Esophagus mucosa (tissue), 1 donor: ENCODE measurements around the gene KRTAP3-1. TPM values are rescaled to one million over a fixed set of nuclear protein-coding genes. Genes with fewer than 3 reads are reported as not detected.
"Not testable (repeated sequence)": the region's sequence is repeated elsewhere in the genome, so short reads cannot be mapped to it uniquely, and the experiment has no call there.

Experiments used
- ATAC-seq: fragments of 200-7000 bp; cut with Tn5 transposase; one replicate; pipeline ENCODE4 v1.9.1; 2020
- total RNA-seq: library from RNA; stranded (reverse); gene quantifications from one replicate; pipeline ENCODE4 v1.2.4, GENCODE V29; 2023
- donor health status: DM: yes; HTN: yes; CAD: no.

Gene KRTAP3-1
- total RNA-seq, 1 donor from 2014 or later, result not detected

DNA sequence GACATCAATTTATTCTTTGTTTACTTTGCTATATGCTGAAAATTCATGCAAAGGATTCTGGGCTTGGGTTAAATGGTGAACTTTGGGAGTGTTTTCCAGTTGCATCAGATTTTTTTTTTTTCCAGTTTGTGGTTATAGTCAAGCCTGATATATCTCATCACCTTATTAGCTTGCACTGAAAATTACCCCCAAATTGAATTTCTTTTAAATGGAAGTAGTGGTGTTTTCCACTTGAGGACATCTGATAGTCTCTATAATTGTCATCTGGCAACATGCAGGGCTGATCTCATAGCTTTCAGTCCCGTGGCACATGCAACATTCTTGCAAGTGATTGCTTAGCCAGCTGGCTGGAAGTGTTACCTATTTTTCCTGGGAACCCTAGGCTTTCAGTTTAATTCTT, 4.7 kb upstream of the KRTAP3-1 start:
- no peak for ATAC-seq

DNA sequence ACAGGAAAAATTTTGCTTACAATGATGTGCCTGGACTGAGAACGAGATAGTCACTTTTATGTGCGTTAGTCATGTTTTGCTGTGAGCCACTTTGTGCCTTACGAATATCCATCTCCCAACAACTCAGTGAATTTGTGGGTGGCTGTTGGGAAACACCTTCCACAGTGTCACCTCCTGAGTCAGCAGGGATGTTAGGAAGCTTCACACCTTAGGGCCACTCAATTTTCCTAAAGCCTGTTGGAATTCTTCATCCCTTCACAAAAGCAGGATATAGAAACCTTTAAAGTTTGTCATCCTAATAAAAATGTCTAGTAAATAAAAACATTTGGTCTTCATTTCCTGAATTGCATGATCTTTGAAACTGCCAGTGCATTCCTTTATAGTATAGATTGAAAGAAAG, 4.3 kb upstream of the KRTAP3-1 start:
- ATAC-seq, result no peak

DNA sequence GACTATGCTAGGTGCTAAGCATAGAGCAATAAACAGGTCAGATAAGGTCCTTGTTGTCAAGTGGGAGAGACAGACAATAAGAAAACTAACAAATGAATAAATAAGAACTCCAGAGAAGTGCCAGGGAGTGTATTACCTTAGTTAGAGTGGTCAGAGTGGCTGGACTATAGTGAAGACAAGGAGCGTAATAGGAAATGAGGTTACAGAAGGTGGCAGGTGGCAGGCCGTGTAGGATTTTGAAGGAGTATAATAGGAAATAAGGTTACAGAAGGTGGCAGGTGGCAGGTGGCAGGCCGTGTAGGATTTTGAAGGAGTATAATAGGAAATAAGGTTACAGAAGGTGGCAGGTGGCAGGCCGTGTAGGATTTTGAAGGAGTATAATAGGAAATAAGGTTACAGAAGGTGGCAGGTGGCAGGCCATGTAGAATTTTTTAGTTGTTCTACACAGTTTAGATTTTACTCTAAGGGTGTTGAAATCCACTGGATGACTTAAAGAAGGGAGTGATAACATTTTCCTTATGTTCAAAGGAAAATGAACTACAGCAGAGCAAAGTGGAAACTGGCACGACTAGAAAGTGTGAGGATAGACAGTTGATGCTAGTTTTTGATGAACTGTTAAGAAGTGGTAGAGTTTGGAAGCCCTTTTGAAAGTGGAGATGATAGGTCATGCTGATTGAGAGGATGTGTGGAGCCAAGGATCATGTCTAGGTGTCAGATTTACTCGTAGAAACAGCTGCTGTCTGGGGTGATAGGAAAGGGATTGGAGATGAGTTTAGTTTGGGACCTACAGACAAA, 3.6 kb upstream of the KRTAP3-1 start:
- no peak for ATAC-seq

DNA sequence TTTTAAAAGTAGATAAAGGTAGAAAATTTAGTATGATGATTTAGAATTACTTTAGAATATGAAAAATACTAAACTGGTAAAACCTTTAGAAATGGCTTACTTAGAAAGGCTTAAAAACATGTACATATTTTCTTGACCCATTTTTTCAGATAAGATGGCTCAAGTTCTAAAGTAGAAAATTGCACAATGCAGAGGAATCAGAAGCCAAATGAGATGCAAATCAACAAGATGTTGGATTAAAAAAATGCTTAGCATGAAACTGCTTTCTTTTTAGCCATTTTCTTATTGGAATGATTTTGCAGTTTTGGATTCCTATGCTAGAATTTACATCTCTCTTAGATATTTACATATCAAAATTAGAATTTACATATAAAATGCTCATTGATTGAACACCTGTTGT, 1.5 kb upstream of the KRTAP3-1 start:
- no peak for ATAC-seq

DNA sequence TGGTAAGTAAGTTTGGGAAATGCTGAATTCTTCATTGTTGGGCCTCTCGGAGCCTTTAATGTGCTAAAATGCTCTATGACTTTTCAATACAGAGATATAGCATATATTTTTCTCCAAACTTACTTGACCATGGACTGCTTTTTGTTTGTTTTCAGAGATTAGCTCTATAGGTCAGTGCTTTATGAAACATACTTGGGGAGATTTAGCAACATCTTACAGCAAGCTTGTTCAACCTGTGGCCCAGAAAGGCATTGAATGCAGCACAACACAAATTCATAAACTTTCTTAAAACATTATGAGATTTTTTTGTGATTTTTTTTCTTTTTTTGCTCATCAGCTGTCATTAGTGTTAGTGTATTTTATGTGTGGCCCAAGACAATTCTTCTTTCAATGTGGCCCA, 1.0 kb upstream of the KRTAP3-1 start:
- no peak for ATAC-seq

DNA sequence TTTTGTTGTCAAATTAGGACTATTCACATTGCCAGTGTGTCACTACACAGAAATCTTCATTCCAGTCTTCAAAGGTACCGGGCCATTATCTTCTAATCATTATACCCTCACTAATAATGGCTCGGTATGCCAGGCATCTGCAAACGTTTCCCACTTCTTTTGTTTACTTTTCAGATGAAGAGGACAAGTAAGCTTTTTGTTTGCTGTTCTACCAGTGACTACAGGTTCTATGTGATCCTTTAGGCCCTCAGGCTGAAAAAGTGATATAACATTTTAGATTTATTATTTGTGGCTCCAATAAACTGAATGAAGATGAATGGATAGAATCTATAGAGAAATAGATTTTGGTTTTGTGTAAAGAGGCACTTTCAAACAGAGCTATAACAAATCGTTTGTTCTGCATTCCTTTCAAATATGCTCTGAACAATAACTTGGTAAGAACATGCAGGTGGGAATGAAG, 403 bp upstream of the KRTAP3-1 start:
- ATAC-seq, result no peak

DNA sequence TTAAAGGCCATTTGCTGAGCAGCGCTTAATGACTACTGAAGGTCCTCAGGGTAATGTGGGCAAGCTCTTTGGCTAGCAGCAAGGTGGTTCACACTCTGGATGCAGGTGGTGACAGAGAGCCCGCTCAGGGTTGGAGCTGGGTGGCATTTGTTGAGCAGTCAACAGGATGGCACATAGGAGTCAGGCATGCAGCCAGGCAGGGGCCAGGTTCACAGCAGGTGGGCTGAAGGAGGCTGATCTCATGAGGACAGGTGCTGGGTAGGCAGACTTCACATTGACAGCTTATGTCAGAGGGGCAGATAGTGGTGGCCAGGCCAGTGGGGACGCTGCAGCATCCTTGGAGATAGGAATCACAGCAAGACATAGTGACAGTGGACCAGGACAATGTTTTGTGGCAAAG, 4.5 kb downstream of the KRTAP3-1 start:
- no peak for ATAC-seq

DNA sequence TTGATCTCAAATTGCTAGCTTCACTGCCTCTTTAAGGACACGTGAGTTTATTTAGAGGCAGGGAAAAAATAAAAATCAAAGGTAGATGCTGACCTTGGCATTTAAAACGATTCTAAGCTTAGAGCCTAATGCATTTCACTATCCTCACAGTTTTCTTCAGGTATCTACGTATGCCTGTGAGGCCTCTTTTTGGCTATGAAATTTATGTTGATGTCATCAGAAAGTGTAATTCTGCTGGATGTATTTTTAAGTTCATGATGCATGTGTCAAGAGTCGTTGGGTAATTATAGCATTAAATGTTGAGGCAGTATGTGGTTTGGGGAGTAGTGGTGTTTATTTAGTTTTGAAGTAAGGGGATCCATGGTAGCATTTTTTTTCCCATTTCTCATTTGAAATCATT, 5.0 kb downstream of the KRTAP3-1 start:
- ATAC-seq, result no peak

DNA sequence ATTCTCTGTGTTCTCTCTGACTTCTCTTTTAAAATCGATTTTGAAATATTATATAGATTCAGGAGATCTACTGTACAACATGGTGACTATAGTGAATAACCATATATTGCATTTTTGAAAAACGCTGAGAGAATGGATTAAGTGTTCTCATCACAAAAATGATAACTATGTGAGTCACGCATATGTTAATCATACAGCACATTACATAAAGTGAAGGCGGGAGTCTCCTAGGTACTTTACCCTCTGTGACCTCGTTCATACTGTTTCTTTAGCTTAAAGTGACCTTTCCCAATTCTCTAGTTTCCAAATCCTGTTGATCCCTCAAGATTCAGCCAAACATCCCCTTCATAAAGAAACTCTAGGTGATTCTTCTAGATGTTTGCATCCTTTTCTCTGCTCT, 6.1 kb downstream of the KRTAP3-1 start:
- peak; percentile 84 for ATAC-seq

DNA sequence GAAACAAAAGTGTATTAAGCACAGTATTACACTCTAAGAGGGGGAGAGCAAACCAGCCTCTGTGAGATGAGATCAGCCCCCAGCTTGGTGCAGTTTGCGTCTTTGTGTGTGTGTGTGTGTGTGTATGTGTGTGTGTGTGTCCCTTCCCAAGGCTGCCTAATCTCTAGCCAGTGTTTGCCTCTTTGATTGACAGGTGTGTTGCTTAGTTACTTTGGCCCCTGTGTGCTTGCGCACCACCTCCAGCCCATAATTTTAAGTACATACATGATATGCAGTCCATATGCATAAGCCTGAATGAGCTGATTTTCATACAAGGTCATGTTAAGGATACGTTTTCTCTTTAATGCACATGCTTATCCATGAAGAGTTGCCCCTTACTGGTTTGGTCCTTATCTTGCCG, 7.1 kb downstream of the KRTAP3-1 start:
- ATAC-seq, result no peak

DNA sequence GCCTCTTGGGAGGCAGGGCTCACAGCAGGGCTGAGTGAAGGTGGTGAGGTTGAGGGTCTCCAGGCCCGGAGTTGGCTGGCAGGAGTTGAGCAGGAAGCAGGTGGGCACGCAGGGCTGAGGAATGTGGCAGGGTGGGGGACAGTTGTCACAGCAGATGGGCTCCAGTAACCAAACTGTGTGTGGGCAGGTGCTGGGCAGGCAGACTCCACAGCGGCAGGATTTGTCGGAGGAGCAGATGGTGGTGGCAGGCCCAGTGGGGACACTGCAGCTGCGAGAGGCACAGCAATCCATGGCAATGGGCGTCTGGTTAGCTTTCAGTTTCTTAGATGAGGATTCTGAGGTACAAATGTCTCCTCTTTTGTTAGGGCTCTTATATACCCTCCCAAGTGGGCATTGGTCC, 9.4 kb downstream of the KRTAP3-1 start, which contains the start of gene KRTAP3-2:
TSS of gene KRTAP3-2 (minus strand) at position 344 of the 400 bp plus-strand sequence. CDS start at position 291, 53 bp downstream.
- ATAC-seq, result not testable (repeated sequence)

DNA sequence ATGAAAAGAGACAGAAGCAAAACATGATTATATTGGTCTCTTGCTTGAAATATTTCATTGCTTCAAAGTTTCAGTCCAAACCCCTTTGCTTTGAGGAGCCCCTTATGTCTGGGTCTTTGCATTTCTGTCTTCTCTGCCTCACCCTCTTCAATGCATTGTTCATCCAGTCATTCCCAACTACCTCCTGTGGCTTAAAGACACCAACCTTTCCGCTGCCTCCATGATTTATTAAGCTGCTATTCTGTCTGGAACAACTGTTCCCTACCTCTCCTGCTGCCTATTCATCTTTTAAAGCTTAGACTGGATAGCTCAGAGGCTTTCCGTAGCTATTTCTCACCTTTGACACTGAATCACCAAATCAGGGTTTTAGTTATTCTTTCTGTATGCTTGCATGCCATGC, 11.6 kb downstream of the KRTAP3-1 start:
- no peak for ATAC-seq

DNA sequence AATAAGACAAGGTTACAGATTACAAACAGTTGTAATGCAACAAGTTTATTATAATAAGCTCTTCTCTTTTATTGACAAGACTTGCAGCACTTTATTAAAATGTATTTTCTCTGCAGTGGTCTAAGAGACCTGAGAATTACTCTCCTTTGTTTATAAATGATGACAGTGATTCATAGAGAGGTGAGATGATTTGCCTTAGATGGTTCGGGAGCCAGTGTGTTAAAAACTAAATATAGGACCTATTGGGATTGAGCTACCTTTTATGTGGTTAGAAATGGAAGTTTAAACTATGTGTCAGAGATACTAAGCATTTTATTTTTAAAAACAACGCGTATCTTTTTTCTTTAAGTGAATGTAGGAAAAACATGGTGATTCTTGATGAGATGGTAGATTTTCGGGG, 12.1 kb downstream of the KRTAP3-1 start:
- ATAC-seq, result no peak

DNA sequence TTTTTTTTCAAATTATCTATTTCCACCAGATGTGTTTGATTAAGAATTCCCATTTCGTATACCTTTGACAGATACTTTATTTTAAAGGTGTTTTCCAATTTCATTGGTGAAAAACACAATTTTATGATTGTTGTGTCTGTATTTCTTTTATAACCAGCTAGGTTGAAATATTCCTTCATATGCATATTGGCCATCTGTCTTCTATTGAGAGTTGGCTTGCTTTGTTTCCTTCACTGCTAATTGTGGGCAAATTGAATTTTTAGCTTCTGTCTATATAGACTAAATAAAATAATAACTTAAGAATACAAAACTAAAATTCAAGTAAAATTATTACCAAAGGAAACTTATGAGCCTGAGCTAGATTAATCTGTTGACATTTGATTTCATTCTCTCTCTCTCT, 13.8 kb downstream of the KRTAP3-1 start:
- ATAC-seq, result no peak

DNA sequence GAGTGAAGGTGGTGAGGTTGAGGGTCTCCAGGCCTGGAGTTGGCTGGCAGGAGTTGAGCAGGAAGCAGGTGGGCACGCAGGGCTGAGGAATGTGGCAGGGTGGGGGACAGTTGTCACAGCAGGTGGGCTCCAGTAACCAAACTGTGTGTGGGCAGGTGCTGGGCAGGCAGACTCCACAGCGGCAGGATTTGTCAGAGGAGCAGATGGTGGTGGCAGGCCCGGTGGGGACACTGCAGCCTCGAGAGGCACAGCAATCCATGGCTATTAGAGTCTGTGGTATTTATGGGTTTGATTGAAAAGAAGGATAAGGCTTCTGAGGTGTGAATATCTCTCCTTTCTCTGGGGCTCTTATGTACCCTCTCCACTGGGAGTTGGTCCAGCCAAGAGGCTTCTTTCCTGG, 15.1 kb downstream of the KRTAP3-1 start, which contains the start of gene KRTAP3-3:
TSS of gene KRTAP3-3 (minus strand) at position 326 of the 400 bp plus-strand sequence. CDS start at position 259, 67 bp downstream.
- ATAC-seq, result no peak

DNA sequence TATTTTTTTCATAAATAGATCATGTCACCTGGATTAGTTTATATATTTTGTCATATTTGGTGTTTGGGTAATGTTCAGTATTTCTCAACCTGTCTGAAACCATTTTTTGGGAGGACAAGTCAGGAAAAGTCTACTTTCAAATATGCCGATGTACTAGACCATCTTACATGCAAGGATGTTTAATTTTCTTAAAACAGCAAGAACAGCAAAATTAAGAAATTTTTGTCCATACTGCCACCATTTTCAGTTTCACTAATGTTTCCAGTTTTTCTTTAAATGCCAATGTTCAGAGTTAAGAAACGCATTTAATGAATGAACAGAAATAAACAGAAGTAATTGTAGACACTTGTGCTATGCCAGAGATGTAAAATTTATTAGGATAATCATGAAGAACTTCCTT, 15.8 kb downstream of the KRTAP3-1 start:
- no peak for ATAC-seq

DNA sequence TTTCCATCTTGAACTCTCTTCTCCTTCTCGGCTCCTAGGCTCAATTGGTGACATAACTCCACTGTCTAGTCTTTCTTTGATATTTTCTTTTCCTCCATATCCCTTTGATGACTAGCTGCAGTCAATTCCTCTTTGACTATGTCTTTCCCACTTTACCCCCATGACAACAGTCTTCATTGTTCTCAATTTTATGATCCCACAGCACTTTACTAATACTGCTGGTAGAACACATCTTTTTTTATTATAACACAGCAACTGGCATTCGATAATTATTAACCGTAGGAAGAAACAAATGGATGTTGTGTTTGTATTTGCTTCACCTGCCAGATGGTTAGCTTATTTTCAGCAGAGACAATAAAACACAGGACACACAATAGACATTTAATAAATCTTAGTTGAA, 16.3 kb downstream of the KRTAP3-1 start:
- no peak for ATAC-seq

DNA sequence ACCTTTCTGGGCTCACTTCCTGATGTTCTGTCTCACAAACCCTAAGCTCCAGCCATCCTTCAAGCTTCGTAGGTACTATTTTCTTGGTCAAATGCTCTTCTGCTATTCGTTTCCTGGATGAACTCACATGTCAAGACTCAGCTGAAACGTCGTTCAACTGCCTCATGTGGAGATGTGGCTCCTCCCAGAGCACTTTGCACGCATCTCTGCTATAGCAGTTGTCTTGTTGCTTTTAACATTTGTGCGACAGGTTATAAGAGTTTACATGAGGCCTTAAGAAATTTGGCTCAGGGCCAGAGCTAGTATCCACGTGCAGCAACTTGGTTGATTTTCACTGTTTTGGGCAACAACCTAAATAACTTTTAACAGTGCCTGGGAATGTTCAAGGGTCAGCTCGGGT, 22.0 kb downstream of the KRTAP3-1 start:
- peak; percentile 60 for ATAC-seq

DNA sequence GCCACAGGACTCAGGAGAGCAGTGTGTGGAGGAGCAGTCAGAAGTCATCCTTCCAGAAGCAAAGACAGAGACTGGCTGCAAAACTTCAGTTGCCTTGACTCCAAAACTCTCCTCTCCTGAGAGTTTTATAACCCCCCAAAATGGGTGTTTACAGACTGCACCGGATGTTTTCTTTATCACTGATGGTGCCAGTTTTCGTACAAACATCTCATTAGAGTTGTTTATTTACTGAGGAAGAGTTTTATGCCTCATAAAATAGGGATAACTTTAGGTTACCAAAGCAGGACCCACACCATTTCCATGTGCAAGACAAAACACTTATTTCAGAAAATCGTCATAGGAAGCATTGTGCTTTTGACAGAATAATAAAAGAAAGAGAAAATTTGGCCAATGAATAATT, 24.7 kb downstream of the KRTAP3-1 start, which contains the start of gene KRT40:
TSS of gene KRT40 (minus strand) at position 101 of the 400 bp plus-strand sequence. CDS start at position 48, 53 bp downstream.
- no peak for ATAC-seq

DNA sequence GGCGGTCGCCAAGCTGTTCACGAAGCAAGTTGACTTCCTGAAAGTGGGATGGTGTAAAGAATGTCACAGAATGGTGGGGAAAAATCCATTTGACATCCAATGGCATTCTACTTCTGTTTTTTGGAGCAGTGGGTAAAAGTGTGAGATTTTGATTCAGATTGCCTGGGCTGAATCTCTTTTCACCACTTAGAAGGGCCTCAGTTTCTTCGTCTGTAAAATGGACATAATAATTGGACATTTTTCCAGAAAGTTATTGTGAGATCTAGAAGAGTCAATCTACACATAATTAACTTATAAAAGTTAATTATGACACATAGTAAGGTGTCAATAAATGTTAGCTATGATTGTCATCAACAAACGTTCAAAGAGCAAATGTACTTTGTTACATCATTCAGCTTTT, 27.8 kb downstream of the KRTAP3-1 start:
- no peak for ATAC-seq

DNA sequence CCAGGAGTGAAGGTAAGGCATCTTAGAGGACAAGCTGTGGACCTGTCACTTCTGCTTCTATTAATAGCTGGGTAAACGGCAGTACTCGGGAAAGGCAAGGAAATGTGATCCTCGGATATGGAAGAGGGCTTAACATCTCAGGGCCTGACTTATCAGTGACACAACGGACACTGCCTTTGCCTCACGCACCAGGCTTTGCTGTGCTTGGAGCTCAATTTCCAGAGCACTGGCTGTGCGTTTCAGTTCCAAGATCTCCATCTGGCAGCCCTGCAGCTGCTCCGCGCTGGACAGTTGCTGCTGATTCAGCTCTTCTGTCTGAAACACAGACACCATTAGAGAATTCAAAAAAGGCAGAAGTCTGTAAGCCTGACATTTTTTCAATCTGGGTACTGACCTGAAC, 28.3 kb downstream of the KRTAP3-1 start:
- no peak for ATAC-seq

DNA sequence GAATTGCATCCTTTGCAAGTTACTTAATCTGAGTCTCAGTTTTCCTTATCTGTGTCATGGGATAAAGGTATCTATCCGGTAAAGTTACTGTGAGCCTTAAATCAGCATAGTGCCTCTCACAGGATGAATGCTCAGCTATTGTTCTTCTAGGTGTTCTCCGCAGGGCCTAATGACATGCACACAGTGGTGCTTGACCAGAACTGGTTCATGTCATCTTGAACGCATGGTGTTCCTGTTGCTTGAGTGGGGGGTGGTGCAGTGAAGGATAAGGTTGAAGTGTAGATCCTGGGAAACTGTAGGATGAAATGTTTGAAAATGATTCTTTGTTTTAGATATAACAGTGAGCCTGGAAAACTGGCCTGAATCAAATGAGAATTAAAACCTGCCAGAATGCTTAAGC, 28.8 kb downstream of the KRTAP3-1 start:
- ATAC-seq, result no peak

DNA sequence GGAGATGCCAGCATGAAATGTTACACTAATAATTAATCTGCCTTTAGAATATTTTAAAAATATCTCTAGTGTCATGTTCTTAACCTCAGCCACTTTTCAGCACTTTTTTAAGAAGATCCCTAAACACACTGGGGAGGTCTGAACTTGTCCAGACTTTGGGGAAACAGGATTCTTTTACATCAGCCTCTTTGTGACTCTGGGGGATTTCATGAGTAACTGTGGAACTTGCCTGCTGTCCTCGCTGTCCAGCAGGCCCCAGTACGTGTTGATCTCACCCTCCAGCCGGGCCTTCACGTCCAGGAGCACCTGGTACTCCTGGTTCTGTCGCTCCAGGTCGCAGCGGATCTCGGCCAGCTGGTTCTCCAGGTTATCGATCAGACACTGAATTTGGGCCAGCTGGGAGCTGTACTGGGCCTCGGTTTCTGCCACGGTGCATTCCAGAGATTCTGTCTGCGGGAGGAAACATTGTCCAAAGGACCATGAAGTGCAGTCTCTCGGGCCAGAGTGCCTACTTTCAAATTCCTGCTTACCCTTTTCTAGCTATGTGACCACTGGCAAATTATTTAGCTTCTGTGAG, 30.3 kb downstream of the KRTAP3-1 start:
- ATAC-seq, result no peak

DNA sequence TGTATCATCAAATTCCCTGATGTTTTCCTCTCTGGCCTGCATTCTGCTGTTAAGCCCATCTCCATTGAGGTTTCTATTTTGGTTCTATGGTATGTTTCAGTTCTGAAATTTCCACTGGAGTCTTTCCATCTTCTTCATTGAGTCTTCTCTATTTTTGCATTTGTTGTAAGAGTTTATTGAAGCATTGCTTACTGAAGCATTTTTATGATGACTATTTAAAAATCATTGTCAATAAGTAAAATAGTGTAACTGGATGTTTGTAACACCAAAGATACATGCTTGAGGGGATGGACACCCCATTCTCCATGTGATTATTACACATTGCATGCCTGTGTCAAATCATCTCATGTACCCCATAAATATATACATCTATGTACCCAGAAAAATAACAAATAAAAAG, 33.4 kb downstream of the KRTAP3-1 start:
- no peak for ATAC-seq
